ENCODE measurements around the gene CKAP2L.

Gene CKAP2L

GRCh38 chr2:112774536-112775285 lies 10.3 kb upstream of the CKAP2L start:
- no peak overlapping the region for H2AFZ ChIP-seq (ENCODE audit: low read length)
- H3K9ac ChIP-seq (ENCODE audit: low read depth, low read length, poor library complexity, severe bottlenecking) = no peak overlapping the region
- H3K36me3 ChIP-seq (ENCODE audit: insufficient read depth, low read length) = no peaks in the 10 kb centered on the region
- no peak overlapping the region for H3K4me3 ChIP-seq (ENCODE audit: low read length, poor library complexity, severe bottlenecking)
- H3K4me2 ChIP-seq (ENCODE audit: low read depth, low read length, poor library complexity, severe bottlenecking) = no peak overlapping the region
- H3K4me1 ChIP-seq (ENCODE audit: insufficient read depth, low read length, poor library complexity, severe bottlenecking) = no peaks in the 10 kb centered on the region
- no peaks in the 10 kb centered on the region for H3K9me3 ChIP-seq (ENCODE audit: insufficient read depth, low read depth, low read length)
- no peaks in the 10 kb centered on the region for H3K27me3 ChIP-seq (ENCODE audit: insufficient read depth, low read length, poor library complexity, severe bottlenecking)
- H3K79me2 ChIP-seq (ENCODE audit: insufficient read depth, low read length) = no peaks in the 10 kb centered on the region
- TF ChIP-seq CTCF (conservative IDR thresholded peaks at IDR 0.05; ENCODE audit: low read length) (no peak), EZH2phosphoT487 (IDR thresholded peaks at IDR 0.05; ENCODE audit: borderline replicate concordance) (no peak)
- H4K20me1 ChIP-seq (ENCODE audit: insufficient read depth, low read length, poor library complexity, severe bottlenecking) = no peaks in the 10 kb centered on the region
- no peaks in the 10 kb centered on the region for H3F3A ChIP-seq (ENCODE audit: low read depth)
- H3K9me2 ChIP-seq (replicated peaks; ENCODE audit: low read depth, low read length) = no peaks in the 10 kb centered on the region

GRCh38 chr2:112773556-112773955 lies 9.1 kb upstream of the CKAP2L start:
- Histone ChIP-seq H3K4me3 (ENCODE audit: low read length, poor library complexity, severe bottlenecking) (no peak overlapping the region), H3K4me2 (ENCODE audit: low read depth, low read length, poor library complexity, severe bottlenecking) (no peak overlapping the region), H3K27me3 (ENCODE audit: insufficient read depth, low read length, poor library complexity, severe bottlenecking) (no peaks in the 10 kb centered on the region), H4K20me1 (ENCODE audit: insufficient read depth, low read length, poor library complexity, severe bottlenecking) (no peaks in the 10 kb centered on the region), H3K4me1 (ENCODE audit: insufficient read depth, low read length, poor library complexity, severe bottlenecking) (no peaks in the 10 kb centered on the region), H3K9me2 (replicated peaks; ENCODE audit: low read depth, low read length) (no peaks in the 10 kb centered on the region), H3K36me3 (ENCODE audit: insufficient read depth, low read length) (no peaks in the 10 kb centered on the region), H3K9me3 (ENCODE audit: insufficient read depth, low read depth, low read length) (no peaks in the 10 kb centered on the region), H2AFZ (ENCODE audit: low read length) (no peak overlapping the region), H3K9ac (ENCODE audit: low read depth, low read length, poor library complexity, severe bottlenecking) (no peak overlapping the region), H3F3A (ENCODE audit: low read depth) (no peaks in the 10 kb centered on the region), H3K79me2 (ENCODE audit: insufficient read depth, low read length) (no peaks in the 10 kb centered on the region)
- TF ChIP-seq CTCF (conservative IDR thresholded peaks at IDR 0.05; ENCODE audit: low read length) = no peak
- no peak for TF ChIP-seq EZH2phosphoT487 (IDR thresholded peaks at IDR 0.05; ENCODE audit: borderline replicate concordance)

GRCh38 chr2:112772911-112773475 lies 8.6 kb upstream of the CKAP2L start:
- H3K9ac ChIP-seq (ENCODE audit: low read depth, low read length, poor library complexity, severe bottlenecking) = no peak overlapping the region
- H3F3A ChIP-seq (ENCODE audit: low read depth) = no peaks in the 10 kb centered on the region
- no peak overlapping the region for H2AFZ ChIP-seq (ENCODE audit: low read length)
- H3K9me2 ChIP-seq (replicated peaks; ENCODE audit: low read depth, low read length) = no peaks in the 10 kb centered on the region
- no peaks in the 10 kb centered on the region for H3K4me1 ChIP-seq (ENCODE audit: insufficient read depth, low read length, poor library complexity, severe bottlenecking)
- no peaks in the 10 kb centered on the region for H4K20me1 ChIP-seq (ENCODE audit: insufficient read depth, low read length, poor library complexity, severe bottlenecking)
- H3K36me3 ChIP-seq (ENCODE audit: insufficient read depth, low read length) = no peaks in the 10 kb centered on the region
- no peak overlapping the region for H3K4me3 ChIP-seq (ENCODE audit: low read length, poor library complexity, severe bottlenecking)
- no peak overlapping the region for H3K4me2 ChIP-seq (ENCODE audit: low read depth, low read length, poor library complexity, severe bottlenecking)
- no peaks in the 10 kb centered on the region for H3K9me3 ChIP-seq (ENCODE audit: insufficient read depth, low read depth, low read length)
- H3K27me3 ChIP-seq (ENCODE audit: insufficient read depth, low read length, poor library complexity, severe bottlenecking) = no peaks in the 10 kb centered on the region
- TF ChIP-seq EZH2phosphoT487 (IDR thresholded peaks at IDR 0.05; ENCODE audit: borderline replicate concordance) (no peak), CTCF (conservative IDR thresholded peaks at IDR 0.05; ENCODE audit: low read length) (no peak)
- no peaks in the 10 kb centered on the region for H3K79me2 ChIP-seq (ENCODE audit: insufficient read depth, low read length)

Measured in Loucy (cell line).